ENCODE results near the gene BRWD1.
"Not testable (repeated sequence)": the region's sequence is repeated elsewhere in the genome, so short reads cannot be mapped to it uniquely, and the experiment has no call there.

The BRWD1 gene

DNA sequence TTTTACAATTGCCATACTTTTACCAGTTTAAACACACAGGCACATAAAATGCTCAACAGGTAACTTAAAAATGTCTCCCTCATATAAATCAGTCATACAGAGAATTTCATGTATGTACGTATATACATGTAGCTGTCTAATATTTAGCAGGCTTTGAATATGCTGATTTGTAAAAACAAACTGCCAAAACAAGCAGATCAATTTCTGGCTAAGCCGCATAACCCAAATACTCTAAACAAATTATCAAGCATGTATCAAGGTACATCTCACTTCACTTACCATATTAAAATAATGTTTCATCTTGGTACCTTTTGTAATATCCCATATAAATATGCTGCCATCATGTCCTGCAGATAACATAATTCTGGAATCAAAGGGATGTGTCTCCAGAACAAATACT, 43.8 kb downstream of the BRWD1 start:
- DNase-seq: no peak

DNA sequence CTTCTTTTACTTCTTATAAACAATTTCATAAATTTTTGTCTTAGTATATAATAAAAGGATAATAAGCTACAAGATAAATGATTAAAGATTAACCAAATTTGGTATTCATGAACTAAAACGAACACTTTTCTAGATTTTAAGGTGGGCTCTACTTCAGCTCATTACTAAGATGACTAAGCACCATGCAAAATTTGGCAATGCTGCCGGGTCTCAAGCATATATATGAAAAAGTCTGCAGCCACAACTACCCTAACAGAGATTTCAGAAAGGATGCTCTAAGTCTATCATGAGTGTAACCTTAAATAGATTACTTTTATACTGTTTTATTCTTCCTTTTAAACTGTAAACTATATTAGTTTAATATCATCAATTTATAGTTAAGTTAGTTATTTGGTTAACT, 47.8 kb downstream of the BRWD1 start:
- DNase-seq: no peak

DNA sequence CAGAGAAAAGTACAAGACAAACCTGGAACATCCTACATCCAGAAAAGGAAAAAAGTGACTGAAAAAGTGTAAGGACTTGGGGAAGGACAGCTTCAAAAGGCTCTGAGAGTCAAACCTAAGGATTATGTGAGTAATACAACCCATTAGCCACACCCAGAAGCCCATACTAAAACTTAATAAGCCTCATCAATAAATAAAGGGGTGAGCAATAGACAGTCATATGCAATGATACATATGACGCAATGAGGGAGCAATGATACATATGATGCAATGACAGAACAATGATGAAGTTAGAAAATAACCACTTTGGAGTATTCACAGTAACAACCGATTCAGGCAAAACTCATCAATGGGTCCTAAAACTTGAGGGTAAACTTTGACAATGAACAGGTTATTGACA, 50.1 kb downstream of the BRWD1 start:
- DNase-seq: no peak

DNA sequence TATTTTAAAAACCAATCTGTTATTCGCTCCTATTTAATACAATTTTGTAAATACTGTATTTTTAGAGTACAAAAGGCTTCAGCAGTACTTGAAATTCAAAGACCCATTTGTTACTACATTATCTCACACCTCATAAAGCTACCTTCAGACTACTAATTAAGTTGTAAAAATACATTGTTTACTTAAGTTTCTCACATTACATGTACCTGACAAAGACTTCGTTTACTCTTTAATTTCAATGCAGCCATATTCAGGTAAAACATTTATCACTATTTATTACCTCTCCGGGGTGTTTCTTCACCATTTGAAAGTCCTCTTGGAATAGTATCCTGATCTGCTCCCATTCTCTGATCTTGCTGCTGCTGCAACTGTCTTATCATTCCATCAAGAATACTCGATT, 55.2 kb downstream of the BRWD1 start:
- no peak for DNase-seq

DNA sequence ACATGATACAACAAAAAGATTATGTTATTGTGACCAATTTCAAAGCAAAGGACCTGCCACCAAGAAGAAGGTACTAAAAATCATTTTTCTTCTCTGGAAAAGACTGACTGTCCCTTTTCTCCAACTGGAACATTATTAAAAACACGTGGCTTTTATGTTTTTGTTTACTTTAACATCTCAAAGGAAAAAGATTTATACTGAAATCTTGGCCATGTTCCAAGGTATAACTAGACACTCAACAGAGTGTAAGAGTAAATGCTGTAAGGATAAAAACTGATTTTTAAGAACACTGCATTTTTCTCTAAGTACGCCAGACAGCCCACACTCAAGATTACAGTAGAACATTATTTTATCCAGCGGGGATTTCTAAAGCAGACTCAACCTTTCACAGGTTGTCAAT, 62.1 kb downstream of the BRWD1 start:
- DNase-seq: no peak

DNA sequence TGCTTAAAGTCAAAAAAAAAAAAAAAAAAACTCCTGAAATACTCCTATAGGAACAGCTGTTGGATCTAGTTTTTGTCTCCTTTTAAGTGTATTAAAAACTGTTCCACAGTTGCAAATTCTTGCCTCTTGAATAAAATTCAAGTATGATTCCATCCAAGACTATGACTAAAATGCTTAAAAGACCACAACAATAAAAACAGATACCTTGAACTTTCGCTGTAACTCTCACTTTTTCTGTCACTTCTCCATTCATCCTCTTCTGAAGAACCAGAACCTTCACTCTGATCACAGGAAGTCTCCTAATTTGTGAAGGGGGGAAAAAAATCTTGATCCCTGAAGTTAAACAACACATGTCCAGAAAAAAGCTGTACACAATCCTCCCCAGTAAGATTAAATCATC, 75.2 kb downstream of the BRWD1 start:
- no peak for DNase-seq

DNA sequence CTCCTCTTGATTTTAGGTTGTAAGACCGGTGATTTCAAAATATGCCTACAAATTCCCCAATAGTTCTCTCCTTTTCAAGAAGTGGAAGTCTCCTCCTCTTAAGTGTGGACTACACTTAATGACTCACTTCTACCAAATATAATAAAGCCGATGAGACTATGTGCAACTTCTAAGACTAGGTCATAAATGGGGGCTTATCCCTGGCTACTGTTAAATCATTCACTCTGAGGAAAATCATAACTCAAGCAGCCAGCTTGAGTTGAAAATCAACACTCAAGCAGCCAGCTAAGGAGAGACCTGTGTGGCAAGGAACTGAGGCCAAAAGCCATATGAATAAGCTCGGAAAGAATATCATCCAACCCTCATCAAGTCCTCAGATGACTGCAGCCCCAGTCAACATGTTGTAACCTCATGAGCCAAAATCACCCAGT, 80.6 kb downstream of the BRWD1 start:
- DNase-seq: no peak

DNA sequence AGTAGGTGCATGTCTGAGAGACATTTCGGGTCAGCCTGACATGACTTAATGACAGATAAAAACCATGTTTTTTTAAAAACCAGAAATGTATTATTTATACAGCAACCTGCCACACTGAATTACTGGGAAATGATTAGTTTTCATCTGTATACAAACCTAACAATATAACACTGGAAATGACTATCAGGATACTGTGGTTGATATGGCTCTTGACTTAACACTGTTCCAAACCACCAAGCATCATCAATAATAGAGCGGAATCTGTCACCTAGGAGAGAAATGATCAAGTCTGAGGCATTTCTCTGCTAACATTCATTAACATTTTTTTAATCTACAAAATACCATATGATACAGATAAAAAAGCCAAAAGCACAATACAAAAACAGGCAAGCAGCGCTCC, 88.5 kb downstream of the BRWD1 start:
- DNase-seq: no peak

DNA sequence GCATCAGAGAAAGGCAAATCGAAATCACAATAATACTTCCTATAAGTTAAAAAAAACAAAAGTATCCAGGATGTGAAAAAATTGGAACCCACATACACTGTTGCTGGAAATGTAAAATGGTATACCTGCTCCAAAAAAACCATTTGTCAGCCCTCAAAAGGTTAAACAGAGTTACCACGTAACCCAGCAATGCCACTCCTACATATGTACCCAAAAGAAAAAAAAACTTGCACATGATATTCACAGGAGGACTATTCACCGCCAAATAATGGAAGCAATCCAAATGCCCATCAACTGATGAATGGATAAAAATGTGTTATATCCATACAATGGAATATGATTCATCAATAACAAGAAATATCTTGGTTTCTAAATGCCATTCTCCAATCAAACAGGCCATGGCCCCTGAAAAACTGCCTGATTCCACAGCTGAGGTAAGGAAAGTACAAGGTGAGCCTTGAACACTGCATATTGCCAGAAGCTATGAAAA, 91.4 kb downstream of the BRWD1 start:
- no peak for DNase-seq

DNA sequence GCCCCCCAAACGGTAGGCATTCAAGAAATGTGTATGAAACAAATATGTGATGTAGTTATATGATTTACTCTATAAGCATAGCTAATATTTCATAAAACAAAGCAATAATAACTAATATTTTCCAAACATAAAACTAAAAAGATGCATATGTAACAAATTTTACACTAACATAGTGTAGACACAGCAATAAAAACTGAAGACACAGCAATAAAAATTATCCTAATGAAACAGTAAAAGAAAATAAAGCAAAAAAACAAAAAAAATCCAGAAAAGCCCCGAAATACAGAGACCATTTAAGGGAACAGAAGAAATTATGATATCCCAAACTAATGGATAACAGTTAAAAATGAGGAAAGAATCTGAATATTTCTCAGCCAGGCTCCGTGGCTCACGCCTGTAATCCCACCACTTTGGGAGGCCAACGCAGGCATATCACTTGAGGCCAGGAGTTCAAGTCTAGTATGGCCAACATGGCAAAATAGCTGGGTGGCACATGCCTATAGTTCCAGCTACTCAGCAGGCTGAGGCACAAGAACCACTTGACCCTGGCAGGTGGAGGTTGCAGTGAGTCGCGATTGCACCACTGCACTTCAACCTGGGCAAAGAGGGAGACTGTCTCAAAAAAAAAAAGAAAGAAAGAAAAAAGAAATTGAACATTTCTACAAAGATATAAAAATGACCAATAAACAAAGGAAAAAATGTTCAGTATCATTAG, 92.0 kb downstream of the BRWD1 start:
- DNase-seq: no peak

DNA sequence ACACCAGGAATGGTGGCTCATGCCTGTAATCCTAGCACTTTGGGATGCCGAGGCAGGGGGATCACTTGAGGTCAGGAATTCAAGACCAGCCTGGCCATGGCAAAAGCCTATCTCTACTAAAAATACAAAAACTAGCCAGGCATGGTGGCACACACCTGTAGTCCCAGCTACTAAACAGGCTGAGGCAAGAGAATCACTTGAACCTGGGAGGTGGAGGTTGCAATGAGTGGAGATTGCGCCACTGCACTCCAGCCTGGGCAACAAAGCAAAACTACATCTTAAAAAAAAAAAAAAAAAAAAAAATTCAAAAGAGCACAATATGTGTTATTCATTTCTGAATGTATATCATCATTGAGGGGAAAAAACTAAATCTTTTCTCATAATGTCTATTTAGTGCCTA, 92.6 kb downstream of the BRWD1 start:
- not testable (repeated sequence) for DNase-seq

DNA sequence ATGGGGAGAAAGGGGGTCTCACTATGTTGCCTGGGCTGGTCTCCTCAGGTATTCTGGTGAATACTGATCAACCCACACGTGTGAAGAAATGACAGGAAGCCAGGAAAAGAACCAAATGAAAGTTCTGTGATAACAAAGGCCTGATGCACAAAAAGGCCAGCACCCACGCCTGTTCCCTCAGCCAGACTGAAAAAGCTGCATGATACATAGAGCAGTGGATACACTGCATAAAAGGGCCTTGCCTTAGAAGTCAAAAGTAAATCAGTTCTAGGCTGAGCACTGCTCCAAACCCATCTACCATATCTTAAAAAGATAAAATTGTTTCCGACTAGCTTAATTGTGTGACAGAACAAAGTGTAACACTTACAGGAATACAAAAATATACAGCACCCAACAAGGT, 93.3 kb downstream of the BRWD1 start:
- no peak for DNase-seq

DNA sequence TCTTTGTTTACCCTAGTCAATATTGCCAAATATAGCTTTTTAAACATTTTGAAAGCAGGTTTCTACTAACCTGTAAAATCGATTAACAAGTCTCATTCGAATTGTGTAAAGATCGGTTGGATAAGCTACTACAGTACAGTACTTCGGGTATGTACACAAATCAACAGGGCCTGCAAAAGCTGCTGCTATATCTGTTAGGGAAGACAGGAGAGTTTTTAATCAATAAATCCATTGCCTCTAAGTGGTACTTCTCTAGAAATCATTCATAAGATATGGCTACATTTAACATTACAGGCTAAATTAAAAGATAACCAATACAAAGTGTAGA, 95.4 kb downstream of the BRWD1 start:
- no peak for DNase-seq

DNA sequence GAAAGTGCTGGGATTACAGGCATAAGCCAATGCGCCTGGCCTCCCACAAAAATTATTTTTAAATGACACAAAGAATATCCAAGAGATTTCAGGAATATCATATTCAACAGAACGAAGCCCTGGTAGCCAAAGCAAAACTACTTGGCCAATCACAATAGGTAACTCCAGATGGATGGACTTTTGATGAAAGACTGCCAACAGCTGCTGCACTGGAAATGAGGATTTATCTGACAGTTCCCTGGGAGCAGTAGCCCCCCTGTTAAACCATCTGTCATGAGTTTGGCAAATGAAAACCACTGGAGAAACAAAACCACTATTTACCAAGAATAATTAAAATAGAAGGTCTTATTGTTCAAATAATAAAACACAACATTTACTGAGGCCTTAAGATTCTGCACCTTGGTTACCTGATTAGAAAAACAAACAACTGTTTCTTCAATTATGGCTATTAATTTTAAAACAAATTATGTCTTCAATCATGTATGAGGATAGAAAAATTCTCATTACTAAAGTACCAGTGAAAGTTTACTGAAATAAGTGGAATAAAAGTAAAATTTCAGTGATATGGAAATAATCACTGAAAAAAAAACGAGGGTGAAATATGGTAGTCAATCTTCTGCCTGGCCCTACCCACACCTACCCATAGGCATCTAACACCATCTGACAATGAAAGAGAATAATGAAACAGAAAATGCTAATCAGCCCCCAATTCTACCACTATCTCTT, 95.9 kb downstream of the BRWD1 start:
- DNase-seq: no peak

DNA sequence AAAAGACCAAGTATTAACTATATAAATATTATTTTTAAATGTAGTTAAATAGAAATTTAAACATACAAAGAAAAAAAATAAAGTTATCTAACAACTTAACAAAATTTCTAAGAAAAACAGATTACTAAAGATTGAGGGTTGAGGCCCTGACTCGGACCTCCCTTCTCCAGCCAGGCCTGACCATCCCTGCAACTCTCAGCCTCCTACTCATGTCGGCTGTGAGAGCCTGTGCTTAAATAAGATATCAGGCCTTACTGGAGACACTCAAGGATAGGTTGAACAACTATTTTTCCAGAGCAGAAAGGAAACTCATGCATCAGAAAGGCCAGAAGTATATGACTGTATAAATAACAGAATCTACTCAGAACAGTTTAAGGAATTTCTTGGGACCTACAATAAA, 97.1 kb downstream of the BRWD1 start:
- no peak for DNase-seq

DNA sequence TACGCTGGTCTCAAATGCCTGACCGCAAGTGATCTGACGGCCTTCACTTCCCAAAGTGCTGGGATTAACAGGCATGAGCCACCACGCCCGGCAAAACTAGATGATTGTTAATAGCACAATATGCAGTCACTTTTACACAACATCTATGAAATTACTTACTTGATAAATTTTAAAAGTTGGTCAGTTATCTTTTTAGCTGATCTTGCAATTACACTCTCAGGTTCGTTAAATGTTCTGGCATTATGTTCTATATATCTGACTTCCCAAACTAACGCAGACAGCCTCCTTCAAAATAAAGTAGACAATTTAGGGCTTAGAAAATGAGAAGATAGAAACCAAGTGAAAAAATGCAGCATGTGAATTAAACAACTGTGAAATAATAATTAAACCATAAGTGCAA, 98.4 kb downstream of the BRWD1 start:
- DNase-seq: no peak

DNA sequence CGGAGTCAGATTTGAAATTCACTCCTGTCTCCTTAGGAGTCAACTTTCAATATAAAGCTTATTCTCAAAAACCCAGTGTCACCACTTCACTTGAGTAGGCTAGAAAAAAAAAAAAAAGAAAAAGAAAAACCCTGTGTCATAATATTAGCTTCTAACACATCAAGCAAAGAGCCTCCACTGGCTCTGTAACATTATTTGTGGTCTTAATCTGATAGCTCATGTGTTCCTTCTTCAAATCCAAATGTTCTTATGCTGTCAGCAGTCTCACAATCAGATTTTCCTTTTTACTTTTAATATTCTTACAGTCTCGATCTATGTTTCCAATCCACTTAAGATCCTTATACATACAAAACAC, 104.1 kb downstream of the BRWD1 start:
- DNase-seq: no peak

DNA sequence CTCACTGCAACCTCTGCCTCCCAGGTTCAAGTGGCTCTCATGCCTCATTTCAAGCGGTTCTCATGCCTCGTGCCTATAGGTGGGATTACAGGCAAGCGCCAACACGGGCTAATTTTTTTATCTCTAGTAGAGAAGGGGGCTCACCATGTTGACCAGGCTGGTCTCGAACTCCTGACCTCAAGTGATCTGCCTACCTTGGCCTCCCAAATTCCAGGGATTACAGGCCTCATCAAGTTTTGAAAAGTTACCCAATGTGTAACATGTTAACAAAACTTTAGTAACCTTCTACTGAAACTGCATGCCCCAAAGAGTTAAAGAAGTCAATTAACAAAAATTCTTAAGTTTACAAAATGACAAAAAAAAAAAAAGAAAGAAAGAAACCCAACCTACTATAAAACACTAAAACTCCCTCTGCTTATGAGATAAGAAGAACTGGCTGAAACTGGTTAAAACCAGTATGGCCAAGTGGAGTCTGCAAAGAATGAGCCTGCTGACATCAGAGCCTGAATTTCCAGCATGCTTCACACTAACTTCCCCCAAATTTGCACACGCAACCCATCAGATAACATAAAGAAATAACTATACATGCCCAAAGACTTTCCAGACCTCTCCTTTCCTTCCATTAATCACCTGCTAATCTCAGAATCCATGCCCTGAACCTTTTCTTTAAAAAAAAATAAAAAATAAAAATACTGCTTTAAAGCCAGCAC, 104.7 kb downstream of the BRWD1 start:
- DNase-seq: no peak

DNA sequence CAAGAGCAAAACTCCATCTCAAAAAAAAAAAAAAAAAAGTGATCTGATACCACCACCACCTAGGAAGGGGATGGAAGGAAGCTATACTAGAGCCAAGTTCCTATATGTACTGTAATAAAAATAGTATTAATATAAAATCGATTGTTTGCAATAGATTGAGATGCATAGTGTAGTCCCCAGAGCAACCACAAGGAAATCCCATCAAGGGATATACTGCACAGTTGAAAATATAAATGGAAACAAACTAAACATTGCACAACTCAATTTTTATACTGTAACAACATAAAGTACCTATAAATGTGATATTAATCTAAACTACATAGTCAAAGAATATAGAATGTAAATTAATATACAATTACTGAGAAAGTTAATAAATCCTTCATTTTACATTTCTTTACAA, 109.3 kb downstream of the BRWD1 start:
- no peak for DNase-seq

DNA sequence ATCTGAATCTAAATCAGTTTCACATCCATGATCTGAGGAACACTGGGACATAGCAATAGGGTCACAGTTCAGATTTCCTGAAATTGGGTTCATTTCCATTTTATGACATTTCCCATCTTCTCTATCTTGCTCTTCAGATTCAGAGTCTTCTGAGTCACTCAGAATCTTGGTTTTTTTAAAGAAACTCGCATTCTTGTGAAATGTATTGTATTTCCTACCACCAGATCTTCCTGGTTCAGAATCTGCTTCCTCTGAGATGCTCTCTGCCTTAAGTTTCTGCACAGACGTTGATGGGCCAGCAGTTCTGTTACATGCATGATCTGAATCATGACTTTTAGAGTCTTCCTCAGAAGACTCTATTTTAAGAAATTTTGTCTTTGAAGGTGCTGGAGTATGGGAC, 114.6 kb downstream of the BRWD1 start:
- no peak for DNase-seq

DNA sequence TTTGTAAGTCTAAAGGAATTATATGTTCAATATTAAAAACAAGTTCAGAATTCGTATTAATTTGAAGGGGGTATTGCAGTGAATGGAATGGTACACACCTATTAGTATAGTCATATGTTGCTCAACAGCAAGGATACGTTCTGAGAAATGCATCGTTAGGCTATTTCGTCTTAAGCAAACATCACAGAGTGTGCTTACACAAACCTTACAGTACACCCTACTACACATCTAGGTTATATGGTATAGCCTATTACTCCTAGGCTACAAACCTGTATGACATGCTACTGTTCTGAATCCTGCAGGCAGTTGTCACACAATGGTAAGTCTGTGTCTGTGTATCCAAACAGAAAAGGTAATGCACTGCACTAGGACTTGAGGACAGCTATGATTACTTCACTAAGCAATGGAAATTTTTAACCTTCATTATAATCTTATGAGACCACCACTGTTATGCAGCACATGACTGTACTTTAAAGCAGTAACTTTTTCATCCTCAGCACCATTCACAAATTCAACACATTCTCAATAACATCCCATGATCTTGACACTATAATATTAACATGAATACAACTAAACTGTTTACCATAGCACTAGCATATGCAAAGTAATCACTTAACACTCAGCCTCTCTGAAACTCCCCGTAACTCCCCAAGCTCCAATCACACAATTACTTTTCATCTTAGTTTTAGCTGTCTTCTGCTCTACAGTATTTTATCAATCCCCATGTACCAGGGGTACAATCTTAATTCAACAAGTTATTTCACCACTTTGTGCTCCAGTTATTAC, 115.8 kb downstream of the BRWD1 start:
- no peak for DNase-seq

DNA sequence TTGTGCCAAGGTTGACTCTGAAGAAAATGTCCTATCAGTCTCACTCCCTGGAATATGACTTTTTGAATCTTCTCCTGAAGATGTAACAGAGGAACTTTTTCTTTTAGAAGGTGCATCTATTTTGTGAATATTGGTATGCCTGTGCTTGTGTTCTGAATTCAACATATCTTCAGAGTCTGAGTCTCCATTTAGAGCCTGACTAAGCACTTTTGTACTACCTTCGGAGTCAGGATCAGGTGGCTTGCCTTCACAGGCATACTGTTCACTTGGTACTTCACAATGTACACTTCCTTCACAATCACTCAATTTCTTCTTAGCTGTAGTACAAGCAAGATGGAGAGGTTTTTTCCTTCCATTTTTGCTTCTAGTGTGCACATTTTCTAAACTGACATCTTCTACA, 116.6 kb downstream of the BRWD1 start:
- DNase-seq: no peak

DNA sequence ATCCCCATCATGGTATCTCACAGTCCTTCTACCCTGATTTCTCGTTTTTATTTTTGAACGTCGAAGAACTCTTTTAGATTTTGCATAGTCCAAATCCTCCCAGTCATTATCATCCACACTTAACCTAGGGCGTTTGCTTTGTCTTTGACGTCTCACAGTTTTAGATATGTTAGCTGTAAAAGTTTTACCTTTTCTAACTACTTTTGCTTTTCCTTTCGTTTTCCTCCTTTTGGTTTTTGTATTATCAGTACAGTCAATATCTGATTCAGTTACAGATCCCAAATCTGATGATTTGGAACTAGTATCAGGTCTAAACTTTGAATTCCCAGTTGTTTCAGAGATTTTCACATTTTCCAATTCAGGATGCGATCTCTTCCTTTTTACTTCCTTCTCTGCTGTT, 117.1 kb downstream of the BRWD1 start:
- no peak for DNase-seq

DNA sequence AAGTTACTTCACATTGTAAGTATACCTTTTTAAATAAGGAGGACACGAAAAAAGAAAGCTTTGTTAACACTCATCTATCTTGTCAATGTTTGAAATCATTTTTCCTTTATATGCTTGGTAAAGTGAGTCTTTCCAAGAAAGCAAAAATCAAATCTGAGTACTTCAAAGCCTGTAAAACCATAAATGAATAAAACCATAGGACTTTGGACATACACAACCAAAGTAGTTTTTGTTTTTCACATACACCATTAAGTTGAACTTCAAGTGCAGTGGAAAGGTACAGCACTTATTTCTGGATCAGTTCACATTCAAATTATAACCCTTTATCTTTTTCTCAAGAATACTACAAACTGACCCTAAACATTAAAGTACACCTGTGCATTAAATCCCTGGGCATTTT, 120.1 kb downstream of the BRWD1 start:
- no peak for DNase-seq

Data from activated naive CD4-positive, alpha-beta T cell treated with Interleukin-2 at 50 U/mL for 16 hours (primary cell).